ENCODE data around the gene EMSY.

The EMSY gene

DNA sequence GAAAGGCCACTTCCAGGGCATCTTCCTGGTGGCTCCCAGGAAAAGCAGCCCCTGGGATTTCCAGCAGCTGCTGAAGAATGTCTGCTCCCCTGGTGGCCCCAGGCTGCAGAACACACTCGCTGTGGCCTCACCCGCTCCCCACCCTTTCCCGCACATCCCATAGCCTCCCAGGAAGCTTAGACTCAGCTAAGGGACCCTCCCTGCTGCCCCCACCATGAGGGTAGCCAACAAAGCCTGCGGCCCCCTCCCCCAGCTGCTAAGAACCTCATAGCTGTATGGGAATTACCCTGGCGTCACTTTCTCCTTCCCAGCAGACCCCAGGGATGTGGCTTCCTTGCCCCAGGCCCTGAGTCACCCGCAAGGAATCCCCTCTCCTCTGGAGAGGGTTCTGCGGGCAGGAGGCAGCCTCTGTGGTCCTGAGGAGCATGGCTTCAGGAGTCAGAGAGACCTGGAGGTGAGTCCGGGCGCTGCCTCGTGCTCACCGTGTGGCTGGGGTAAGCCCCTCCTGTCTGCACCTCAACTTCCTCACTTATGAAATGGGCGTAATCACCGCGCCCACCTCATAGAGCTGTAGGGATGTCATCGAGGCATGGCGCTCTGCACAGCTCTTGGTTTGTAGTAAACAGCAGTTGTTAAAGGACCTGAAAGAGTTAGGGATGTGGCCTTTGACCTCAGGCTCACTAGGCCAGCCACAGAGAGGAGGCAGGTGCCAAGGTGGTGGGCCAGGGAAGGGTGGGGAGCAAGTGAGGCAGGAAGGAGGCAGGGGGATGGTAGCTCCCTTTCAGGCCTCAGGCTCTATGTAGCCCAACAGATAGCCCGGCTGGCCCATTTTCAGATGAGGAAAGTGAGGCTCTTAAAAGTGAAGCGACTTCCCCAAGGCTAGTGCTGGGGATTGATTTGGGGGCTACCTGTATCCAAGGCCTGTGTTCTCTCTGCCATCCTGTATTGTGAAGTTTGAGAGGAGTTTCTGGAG lies 154.5 kb downstream of the EMSY start:
- TF ChIP-seq, protein P1, sequence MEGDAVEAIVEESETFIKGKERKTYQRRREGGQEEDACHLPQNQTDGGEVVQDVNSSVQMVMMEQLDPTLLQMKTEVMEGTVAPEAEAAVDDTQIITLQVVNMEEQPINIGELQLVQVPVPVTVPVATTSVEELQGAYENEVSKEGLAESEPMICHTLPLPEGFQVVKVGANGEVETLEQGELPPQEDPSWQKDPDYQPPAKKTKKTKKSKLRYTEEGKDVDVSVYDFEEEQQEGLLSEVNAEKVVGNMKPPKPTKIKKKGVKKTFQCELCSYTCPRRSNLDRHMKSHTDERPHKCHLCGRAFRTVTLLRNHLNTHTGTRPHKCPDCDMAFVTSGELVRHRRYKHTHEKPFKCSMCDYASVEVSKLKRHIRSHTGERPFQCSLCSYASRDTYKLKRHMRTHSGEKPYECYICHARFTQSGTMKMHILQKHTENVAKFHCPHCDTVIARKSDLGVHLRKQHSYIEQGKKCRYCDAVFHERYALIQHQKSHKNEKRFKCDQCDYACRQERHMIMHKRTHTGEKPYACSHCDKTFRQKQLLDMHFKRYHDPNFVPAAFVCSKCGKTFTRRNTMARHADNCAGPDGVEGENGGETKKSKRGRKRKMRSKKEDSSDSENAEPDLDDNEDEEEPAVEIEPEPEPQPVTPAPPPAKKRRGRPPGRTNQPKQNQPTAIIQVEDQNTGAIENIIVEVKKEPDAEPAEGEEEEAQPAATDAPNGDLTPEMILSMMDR (conservative IDR thresholded peaks at IDR 0.05): no peak
- no peak overlapping the region for H3K27ac ChIP-seq

- TF ChIP-seq, protein P1 (conservative IDR thresholded peaks at IDR 0.05): no peak
- no peak overlapping the region for H3K27ac ChIP-seq
These were observed 155.4 kb downstream of the EMSY start for GRCh38 chr11:76600124-76600655.

- no peak overlapping the region for H3K27ac ChIP-seq
- TF ChIP-seq, protein P1 (conservative IDR thresholded peaks at IDR 0.05): no peak
These were observed 156.5 kb downstream of the EMSY start for GRCh38 chr11:76601272-76601671.

DNA sequence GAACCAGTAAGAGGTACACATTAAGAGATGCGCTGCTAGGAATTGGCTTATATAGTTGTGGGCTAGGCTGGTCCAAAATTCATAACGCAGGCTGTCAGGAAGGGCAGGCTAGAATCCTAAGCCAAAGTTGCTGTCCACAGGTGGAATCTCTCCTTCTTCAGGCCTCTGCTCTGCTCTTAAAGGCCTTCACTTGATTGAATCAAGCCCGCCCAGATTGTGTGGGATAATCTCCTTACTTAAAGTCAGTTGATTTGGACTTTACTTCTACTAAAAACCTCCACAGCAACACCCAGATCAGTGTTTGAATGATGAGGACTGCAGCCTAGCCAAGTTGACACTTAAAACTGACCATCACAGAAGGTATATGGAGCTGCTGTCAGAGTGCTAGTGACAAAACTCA lies 156.9 kb downstream of the EMSY start:
- TF ChIP-seq, protein P1 (conservative IDR thresholded peaks at IDR 0.05): no peak

GRCh38 chr11:76602431-76602861 lies 157.6 kb downstream of the EMSY start:
- H3K27ac ChIP-seq: no peak overlapping the region
- TF ChIP-seq, protein P1 (conservative IDR thresholded peaks at IDR 0.05): no peak

More for the DNA sequence above, 156.9 kb downstream of the EMSY start:
- H3K27ac ChIP-seq: no peak overlapping the region

Data from VCaP (cell line).